Type B pancreatic cell (in vitro differentiated cells): ENCODE results near the gene BUD13. TPM values are rescaled to one million over a fixed set of nuclear protein-coding genes. Genes with fewer than 3 reads are reported as not detected.

Experiments used
- DNase-seq: peaks from one replicate; pipeline ENCODE4 v3.0.0; 2021; ENCODE audit warnings: mixed read lengths; ENCODE audit not compliant: unreplicated experiment; ENCODE audit errors: extremely low spot score
- H3K27ac Mint-ChIP-seq: 2 replicates; pipeline ENCODE4 v1.8.0; 2021; ENCODE audit warnings: mild to moderate bottlenecking, mixed read lengths
- H3K27me3 Mint-ChIP-seq: 2 replicates; pipeline ENCODE4 v1.8.0; 2021; ENCODE audit warnings: mixed read lengths
- H3K36me3 Mint-ChIP-seq: 2 replicates; pipeline ENCODE4 v1.8.0; 2021; ENCODE audit warnings: mixed read lengths
- H3K4me1 Mint-ChIP-seq: one replicate; pipeline ENCODE4 v1.8.0; 2021; ENCODE audit warnings: mixed read lengths; ENCODE audit not compliant: unreplicated experiment
- H3K4me3 Mint-ChIP-seq: 2 replicates; pipeline ENCODE4 v1.8.0; 2021; ENCODE audit warnings: mild to moderate bottlenecking, mixed read lengths
- H3K9me3 Mint-ChIP-seq: 2 replicates; pipeline ENCODE4 v1.8.0; 2021; ENCODE audit warnings: mixed read lengths
- CTCF ChIP-seq: fragments of 200-600 bp; sonication (generic); conservative IDR thresholded peaks from 2 replicates; pipeline ENCODE4 v1.5.0; 2021; ENCODE audit warnings: antibody characterized with exemption, mild to moderate bottlenecking
- total RNA-seq: library from RNA; stranded (reverse); gene quantifications from 2 replicates; pipeline ENCODE4 v1.2.1, GENCODE V29; 2021; ENCODE audit warnings: low replicate concordance

Gene BUD13
- total RNA-seq, 1 donor from 2014 or later, result 23.8 TPM

- TF ChIP-seq CTCF, result no peak
- Mint-ChIP-seq H3K36me3 (peaks cover 12% of the 10 kb centered on the region), H3K27me3 (no peaks in the 10 kb centered on the region), H3K4me3 (no peak overlapping the region), H3K4me1 (no peaks in the 10 kb centered on the region), H3K9me3 (no peaks in the 10 kb centered on the region), H3K27ac (no peak overlapping the region)
- no peak for DNase-seq
These were observed 22.6 kb downstream of the BUD13 start for GRCh38 chr11:116750070-116750718.

GRCh38 chr11:116742104-116742503, 30.7 kb downstream of the BUD13 start:
- peaks cover 20% of the 10 kb centered on the region for H3K4me1 Mint-ChIP-seq
- no peak overlapping the region for H3K27ac Mint-ChIP-seq
- no peak for DNase-seq
- no peaks in the 10 kb centered on the region for H3K27me3 Mint-ChIP-seq
- H3K9me3 Mint-ChIP-seq, result no peaks in the 10 kb centered on the region
- no peak for TF ChIP-seq CTCF
- H3K4me3 Mint-ChIP-seq, result no peak overlapping the region
- peaks cover 4% of the 10 kb centered on the region for H3K36me3 Mint-ChIP-seq

- H3K27ac Mint-ChIP-seq, result no peak overlapping the region
- no peak for DNase-seq
- H3K4me3 Mint-ChIP-seq, result no peak overlapping the region
- no peaks in the 10 kb centered on the region for H3K9me3 Mint-ChIP-seq
- H3K4me1 Mint-ChIP-seq, result peaks cover 20% of the 10 kb centered on the region
- TF ChIP-seq CTCF, result no peak
- H3K27me3 Mint-ChIP-seq, result no peaks in the 10 kb centered on the region
- H3K36me3 Mint-ChIP-seq, result no peaks in the 10 kb centered on the region
These were observed 32.0 kb downstream of the BUD13 start for GRCh38 chr11:116740741-116741140.

- Mint-ChIP-seq H3K4me1 (peaks cover 21% of the 10 kb centered on the region), H3K9me3 (no peaks in the 10 kb centered on the region), H3K27ac (no peak overlapping the region), H3K4me3 (no peak overlapping the region), H3K27me3 (no peaks in the 10 kb centered on the region), H3K36me3 (no peaks in the 10 kb centered on the region)
- TF ChIP-seq CTCF, result no peak
- no peak for DNase-seq
These were observed 33.8 kb downstream of the BUD13 start for GRCh38 chr11:116738975-116739374.

- no peak for TF ChIP-seq CTCF
- no peak overlapping the region for H3K27ac Mint-ChIP-seq
- H3K4me1 Mint-ChIP-seq, result peaks cover 26% of the 10 kb centered on the region
- no peak for DNase-seq
- no peak overlapping the region for H3K4me3 Mint-ChIP-seq
- no peaks in the 10 kb centered on the region for H3K36me3 Mint-ChIP-seq
- H3K9me3 Mint-ChIP-seq, result no peaks in the 10 kb centered on the region
- peaks cover 3% of the 10 kb centered on the region for H3K27me3 Mint-ChIP-seq
These were observed 36.0 kb downstream of the BUD13 start for GRCh38 chr11:116736763-116737162.
